ENCODE results near the gene FSHR.
A peak's percentile ranks its signal among the peaks of the same experiment; 100 is the strongest.

Gene FSHR

DNA sequence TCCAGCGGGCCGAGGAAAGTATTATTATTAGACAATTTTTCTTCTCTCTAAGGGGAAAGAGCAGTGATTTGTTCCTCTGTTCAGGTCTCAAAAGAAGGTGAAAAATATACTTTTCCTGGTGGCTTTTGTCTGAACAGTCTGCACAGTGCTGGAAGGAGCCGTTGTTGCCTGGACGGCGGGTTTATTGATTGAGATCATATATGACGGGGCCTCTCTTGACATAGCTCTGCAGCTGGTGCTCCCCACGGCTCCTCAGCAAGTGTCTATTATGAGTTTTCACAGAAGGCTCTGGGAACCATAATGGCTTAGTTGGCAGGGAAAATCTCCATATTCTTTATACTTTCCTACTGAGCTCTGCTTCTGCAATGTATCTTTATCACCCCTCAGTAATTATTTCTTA, 42.9 kb downstream of the FSHR start:
- no peak for DNase-seq (ENCODE audit: low spot score)

DNA sequence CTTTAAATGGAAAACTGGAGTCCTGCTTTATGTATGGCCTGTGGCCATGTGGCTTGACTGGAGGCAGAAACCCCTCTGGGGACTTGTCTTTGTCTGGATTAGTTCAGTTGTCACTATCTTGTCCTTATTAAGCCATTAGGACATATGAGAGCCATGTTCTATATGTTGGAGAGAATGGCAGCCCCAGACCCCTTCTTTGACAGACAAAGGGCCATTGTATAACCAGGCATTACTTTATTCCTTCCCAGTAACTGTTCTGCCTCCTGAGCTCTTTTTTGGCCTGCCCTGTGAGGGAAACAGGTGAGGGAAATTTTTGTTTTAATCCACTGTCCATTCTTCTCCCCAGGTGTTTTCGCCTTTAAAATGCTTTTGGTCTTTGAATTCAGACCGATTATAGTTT, 43.3 kb downstream of the FSHR start:
- no peak for DNase-seq (ENCODE audit: low spot score)

DNA sequence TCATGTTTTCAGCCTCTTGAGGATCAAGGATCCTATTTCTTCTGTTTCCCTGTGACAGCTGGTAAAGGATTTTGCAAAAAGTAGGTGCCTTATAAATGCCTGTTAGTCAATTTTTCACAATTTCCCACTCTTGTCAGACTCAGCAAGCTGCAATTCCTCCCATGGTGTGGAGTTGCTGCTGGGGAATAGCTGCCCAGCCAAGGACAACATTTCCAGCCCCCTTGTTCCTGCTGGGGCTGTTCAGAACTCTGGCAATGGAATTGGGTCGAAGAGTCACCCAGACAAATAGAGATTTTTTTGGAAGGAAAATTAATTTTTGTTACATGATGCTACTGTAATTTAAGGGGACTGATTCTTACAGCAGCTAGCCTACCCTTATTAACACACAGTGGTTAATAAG, 43.7 kb downstream of the FSHR start:
- no peak for DNase-seq (ENCODE audit: low spot score)

DNA sequence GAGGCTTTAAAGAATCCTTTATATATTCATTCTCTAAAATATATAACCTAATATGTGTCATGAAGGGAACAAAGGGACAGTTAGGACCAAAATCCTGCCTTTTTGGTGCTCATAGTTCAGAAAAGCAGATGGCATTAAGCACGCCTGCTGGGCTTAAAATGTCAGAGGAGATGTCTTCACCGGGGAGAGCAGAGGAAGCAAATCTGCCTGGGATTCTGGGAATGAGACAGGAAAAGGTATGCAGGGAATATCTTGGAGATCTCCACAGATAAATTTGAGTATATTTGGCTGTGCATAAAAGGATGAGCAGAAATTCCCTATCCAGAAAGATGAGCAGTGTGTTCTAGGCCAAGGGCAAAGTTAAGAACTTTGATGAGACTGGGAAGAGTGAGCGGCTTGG, 45.5 kb downstream of the FSHR start:
- DNase-seq (ENCODE audit: low spot score) = no peak

DNA sequence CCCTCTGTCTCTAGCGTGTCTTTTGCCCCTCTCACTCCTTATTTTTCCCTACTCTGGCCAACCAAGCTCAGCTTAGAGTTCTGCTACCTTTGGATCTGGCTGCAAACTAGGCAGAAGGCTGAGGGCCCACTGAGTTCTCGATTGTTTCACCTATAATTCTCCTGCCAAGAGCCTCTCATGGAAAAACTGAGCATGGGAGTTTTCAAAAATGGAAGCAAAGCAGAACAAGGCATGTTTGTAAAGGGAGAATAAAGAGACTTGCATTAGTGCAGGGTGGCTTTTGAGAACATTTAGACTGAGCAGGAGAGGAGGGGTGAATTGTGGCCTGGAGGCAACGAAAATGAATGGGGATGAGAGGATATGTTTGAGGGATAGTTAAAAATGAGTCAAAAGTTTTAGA, 45.9 kb downstream of the FSHR start:
- DNase-seq (ENCODE audit: low spot score) = no peak

DNA sequence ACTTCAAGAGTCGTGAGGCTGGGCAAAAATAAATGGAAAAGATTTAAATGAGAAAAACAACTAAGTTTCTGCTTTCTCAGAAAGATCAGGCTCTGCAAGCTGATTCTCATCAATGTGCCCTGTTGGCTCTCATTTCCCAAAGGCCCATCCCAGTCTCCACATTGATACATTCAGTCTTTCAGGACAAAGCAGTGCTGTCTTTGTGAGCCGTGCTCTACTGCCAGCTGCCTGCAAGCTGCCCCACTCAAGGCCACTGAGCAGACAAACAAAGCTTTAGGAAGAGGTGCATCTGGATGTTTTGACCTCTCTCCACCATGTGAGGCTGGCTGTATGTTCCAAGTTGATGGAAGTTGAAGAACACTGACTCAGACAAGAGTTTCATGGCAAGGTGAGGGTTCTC, 48.8 kb downstream of the FSHR start:
- DNase-seq (ENCODE audit: low spot score) = peak; percentile 21

DNA sequence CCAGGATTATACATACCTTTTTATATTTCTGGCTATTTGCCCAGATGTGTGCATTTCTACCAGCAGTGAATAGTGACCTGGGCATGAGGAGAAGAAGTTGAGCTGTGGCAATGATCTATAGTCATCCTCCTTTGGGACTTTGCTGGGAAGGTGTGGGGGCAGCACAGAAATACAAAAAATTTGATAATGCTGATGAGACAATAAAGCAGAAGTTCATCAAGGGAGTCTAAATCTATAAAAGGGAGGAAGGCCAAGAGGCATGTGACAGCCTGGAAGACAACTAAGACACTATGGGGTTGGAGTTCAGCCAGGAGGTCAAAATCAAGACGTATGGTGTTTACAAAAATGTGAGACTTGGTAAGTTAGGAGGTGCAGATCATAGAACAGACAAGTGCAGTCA, 52.2 kb downstream of the FSHR start:
- DNase-seq (ENCODE audit: low spot score) = no peak

DNA sequence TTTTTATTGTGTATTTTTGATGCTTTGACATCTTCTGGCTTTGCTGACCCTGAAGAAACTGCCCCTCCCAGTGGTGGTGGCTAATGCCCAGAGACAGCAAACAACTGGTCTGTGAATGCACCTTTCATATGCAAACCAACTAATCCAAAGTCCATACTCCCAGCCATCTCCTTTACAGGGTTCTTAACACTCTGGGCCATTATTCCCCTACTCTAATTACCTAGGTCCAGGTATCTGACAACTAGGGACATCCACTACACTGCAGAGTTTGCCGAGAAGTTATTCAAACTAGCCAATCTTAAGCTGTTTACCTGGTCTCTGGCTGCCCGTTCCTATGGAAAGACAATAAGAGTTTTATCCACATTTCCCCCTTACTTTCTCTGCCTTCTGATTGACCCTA, 73.6 kb downstream of the FSHR start:
- DNase-seq (ENCODE audit: low spot score) = no peak

DNA sequence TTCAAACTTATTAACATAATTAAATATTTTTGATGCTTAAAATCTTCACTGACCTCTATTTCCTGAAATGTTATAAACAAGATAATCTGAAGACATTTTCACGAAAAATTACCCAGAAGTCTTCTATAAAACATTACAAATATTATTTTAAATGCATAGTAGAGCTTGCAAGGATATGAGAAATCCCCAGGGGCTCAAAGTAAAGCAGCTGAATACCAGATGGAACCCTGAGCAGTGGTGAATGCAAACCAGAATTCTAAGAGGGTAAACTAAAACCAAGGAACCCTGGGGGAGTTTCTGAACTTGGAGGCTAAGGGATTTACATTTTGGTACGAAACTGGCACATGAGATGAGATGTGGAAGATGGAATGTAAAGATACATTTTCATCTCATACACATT, 83.6 kb downstream of the FSHR start:
- no peak for DNase-seq (ENCODE audit: low spot score)

DNA sequence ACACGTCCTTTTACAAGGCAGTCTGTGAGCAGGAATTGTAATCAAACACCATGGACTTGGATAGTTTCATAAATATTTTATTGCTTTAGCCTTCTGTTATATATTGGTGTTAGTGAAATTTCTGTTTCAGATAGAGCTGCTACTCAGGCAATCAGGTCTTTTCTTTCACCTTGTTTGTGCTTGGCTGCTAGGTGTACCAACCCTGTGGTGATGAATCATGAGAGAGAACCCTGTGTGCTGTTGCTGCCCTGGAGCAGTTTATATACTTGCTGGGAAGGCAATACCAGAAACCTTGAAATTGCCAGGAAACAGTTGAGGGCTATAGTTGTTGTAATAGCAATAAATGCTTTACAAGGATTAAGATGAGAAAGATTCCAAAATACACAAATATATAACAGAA, 84.5 kb downstream of the FSHR start:
- DNase-seq (ENCODE audit: low spot score) = no peak

DNA sequence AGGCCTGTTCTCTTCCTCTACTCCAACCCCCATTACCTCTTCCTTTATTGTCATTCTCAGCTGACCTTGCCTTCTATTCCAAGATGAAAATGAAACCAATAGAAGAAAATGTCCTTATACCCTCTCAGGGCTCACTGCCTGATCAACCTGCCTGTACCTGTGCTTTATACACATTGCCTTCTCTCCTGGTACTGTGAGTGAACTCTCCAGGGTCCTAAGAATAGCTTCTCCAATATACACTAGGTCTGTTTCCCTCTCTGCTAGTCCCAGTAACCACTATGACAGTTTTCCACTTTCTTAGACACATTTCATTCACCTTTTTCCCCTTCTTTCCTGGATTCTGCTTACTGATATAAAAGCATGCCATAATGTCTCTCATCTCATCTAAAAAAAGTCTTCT, 85.7 kb downstream of the FSHR start:
- no peak for DNase-seq (ENCODE audit: low spot score)

DNA sequence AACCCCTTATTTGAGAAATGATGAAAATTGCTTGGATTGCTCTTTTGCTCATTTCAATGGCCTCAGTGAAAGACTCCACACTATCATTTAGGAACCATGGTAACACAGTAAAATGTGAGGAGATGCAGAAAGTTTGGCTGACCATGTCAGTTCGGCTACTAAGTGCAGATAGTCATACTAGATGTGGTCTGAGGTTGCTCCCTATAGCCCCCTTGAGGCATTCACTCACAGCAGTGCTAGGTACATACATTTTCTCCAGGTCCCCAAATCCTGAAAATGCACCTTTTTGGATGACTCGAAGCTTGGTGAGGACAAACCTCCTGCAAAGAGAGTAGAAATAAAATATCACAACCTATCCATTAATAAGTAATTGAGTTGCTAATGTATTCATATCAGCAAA, 86.3 kb downstream of the FSHR start:
- DNase-seq (ENCODE audit: low spot score) = no peak

DNA sequence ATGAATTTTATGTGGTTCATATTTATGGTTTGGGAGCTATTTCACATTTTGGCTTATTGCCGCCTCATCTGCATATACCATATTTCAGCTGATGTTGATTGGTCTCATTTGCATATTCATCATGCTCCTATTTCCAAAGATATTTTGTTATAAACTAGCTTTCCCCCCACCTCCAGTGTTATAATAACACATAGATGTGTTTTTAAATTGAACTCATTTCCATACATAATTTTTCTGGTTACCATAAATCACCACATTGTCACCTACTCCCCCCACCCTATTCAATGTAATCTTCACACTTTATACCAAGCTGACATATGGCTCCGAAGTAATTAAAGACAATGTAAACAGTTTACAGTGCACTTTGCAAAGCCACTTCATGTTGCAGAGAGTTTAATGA, 101.2 kb downstream of the FSHR start:
- no peak for DNase-seq (ENCODE audit: low spot score)

DNA sequence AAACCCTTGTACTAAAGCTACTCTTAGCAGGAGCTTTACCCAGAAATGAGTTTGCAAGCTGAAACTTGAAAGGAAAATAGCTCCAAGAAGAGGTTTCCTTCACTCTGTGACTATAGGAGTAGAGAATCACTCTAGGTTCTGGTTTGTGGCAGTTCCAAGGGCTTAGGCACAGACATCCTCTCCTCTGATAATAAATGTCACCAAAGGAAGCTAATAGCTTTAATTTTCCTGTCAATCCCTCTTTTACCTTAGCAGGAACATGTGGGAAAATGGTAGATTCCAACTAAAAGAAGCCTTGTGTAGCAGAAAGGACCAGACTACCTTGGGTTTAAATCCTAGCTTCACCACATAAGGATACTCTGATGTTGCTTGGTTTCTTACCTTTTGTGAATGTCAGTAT, 104.0 kb downstream of the FSHR start:
- DNase-seq (ENCODE audit: low spot score) = no peak

DNA sequence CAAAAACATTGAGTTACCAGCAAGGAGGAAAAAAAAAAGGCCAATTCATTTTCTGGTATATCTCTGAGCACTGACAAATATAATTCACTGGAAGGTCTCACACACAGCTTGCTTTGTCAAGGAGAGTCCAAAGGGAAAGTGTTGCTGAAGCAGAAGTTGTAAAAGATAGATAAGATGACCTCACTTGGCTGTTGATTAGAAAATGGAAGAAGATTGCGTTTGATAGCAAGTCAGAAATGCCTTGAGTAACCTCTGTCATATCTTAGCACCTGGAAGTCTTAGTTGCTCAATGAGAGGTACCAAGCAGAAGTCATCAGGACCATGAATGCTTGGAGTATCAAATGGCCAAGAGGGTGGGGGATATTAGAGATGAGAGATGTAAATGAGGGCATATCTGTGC, 105.2 kb downstream of the FSHR start:
- DNase-seq (ENCODE audit: low spot score) = no peak

DNA sequence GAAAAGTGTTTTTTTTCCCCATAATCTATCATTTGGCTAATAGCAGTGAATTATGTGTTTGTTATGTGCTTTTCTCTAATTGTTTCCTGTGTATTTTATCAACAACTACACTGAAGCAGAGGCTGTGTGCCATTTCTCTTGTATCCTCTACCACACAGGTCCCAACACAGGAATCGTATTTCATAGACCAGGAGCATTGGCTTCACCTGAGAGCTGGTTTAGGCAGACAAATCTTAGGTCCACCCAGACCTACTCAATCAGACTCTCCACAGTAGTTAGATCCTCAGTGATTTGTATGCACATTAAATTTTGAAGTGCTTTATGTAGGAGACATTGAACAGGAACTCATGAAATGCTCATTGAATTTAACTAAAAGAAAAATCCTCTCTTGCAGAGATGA, 109.2 kb downstream of the FSHR start:
- DNase-seq (ENCODE audit: low spot score) = no peak

DNA sequence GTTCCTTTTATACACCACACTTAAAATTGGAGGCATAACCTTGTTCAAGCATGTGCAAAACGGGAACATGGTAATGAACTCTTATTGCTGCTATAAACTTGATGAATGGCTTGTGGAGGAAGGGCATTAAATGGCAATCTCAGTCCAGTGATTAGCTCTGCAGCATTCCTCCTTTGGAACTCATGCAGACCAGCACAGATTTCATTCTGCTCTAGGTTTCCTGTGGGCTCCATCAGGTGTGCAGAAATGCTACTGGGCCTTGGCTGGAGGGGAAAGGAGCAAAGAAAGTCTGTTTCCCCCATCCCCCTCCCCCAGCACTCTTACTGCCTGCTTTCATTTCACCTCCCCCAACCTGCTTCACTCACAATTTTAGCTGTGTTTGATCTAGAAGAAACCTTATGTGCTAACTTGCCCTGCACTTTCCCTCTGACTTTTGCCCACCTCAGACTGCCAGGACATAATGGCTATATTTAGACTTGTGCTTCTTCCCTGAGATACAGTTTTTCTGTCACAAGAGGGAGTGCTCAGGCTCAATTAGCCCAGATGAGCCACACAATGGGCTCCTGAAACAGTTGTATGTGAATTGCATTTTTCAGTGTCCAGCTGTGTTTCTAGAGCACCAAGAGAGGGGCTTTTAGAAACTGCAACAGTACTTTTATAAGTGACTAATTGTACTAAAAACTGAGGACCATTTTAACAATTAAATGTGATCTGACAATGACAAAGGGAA, 109.8 kb downstream of the FSHR start:
- DNase-seq (ENCODE audit: low spot score) = peak; percentile 11

DNA sequence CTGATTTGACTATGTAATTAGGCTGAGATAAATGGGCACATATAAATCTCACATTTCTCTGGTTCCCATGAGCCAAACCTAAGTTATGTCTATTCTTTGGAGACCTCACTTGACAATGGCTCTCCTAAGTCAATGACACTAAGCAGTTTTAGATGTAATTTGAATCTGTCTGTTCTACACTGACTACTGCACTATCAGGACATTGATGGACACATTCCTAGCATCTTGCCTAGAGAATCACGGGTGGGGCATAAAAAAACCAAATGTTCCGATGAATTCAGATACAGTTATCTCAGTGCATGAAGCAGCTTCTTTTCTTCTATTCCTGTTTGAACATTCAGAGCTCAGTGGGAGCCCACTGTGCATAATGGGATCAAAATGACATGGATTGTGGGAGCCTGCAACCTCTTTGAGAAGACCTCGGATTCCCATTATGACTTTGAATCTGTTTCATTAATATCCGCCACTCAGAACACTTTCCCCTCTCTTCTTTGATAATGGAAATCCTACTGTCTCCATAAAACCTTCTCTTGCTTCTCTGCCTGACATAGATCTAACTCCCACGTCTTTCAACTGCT, 110.8 kb downstream of the FSHR start:
- DNase-seq (ENCODE audit: low spot score) = no peak

DNA sequence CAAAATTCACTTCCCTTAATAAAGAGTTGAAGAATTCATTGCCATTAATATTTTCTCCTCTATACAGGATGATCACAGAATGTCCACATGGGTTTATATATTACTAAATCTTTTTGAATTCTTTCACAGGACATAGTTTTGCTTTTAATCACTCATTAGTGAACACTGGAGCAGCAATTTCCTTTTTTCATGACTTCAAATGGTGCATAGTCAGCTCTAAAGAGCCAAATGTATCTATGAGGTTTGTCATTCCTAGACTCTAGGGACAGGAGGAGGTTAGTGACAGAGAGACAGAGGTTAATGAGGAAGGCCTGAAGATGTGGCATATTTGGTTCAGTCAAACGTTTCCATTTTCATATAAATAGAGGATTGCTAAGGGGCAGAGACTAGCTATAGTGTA, 111.8 kb downstream of the FSHR start:
- no peak for DNase-seq (ENCODE audit: low spot score)

DNA sequence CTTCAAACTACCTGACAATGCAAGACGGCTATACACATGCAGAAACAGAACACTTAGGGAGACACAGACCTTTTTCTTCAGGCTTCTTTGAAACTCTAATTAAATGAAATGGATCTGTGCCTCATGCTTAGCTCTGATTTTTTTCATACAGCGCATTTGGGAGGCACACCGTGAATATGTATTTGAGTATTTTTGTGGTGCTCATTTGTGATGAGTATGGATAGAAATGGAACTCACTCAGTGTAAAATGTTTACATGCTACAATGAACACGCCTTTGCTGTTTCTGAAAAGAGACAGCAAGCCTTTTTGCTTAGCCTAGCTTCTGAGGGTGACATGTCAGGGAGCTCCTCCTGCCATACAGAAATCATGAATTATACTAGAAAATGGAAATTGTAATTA, 113.3 kb downstream of the FSHR start:
- no peak for DNase-seq (ENCODE audit: low spot score)

DNA sequence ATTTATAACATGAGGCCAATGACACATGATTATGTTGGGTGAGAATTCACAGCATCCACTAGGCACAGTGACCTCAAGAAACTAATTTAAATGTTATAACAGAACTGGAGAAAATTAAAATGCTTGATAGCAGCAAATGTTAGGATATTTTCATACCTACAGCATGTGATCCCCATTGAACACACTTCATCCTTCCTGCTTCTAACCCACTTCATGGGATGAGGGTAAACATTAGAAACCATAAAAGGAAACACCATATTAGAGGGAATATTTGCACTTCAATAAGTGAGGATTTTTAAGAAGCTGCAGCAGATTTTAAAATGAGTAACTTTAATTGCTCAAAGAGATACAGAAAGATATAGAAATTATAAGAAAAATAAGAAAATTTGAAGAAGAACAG, 117.1 kb downstream of the FSHR start:
- no peak for DNase-seq (ENCODE audit: low spot score)

DNA sequence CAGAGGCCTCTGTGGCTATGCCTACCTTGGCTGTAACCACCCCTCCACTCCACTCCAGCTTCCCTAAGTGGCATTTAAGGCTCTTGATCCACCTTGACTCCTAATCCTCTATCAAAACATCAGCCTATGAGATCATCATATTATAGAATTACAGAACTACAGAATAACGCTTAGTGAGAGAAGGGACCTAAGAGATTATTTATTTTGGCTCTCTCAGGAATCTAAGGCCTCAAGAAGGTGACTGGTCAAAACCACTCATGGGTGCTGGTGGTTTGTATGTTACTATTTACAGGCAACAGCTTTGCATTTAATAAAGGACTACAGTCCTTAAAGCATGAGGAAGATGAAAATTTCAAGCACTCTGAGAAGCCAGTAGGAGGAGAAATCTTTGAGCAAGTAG, 118.8 kb downstream of the FSHR start:
- no peak for DNase-seq (ENCODE audit: low spot score)

DNA sequence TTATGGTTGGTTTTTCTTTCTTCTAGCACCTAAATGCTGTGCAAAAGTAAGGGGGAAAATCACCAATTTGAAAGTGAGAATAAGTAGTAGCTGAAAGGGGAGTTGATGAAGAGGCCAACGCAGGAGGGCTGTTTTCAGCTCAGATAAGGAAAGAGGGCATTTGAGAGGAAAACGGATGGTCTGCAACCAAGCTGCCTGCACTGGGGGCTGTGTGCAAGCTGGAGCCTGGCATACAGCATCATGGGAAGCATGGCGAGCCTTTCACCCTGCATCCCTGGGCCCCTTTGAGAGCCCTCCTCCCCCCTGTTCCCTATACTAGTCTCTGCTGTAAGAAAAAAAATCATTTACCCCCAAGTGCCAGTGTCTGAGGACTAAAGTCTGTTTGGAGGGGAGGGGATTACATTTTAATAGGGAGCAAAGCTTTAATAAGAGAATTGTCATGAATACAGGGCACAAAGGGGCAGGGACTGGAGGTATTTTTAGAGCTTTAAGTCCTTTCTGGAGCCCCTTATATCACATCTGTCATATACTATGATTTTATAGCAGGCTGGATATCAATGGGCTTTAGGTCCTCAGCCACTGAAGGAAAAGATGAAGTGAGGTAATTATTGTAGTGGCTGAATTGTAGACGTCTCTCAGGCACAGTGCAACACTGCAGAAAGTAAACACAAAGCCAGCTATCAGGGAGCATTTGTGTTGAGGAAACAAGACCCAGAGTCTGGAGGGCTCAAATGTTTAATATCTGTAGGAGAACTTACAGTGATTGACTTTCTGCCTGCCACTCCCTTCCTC, 120.7 kb downstream of the FSHR start:
- no peak for DNase-seq (ENCODE audit: low spot score)

DNA sequence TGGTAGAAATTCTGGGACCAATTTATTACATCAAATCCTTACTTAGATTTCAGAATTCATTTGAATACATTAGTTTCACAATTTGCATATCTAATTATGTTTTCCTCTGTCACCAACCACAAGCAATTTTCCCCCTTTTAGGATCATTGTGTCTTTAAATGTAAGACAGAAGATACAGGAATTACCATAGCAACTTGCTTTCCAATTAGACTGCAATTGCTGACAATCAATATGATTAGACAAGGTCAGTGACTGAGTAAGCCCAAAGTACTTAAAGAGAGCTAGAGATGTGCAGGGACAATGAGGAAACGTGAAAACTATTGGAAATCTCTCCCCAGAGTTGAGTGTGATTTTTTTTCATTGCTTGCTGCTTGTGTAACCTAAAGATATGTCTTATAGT, 121.4 kb downstream of the FSHR start:
- no peak for DNase-seq (ENCODE audit: low spot score)

All from globus pallidus (tissue), 1 donor.